DOHH2 (cell line): ENCODE measurements around the gene TIE1.

Experiments
- EZH2phosphoT487 ChIP-seq: fragments of 200-600 bp; sonication (generic); IDR thresholded peaks from 2 replicates; pipeline ENCODE4 v1.6.1; 2017; ENCODE audit warnings: borderline replicate concordance, mild to moderate bottlenecking, antibody characterized with exemption, low read length, moderate library complexity, mixed read lengths
- TF ChIP-seq, protein P1 (sequence below): fragments of 200-600 bp; sonication (generic); IDR thresholded peaks from one replicate; pipeline ENCODE4 v1.5.1; 2014; ENCODE audit warnings: antibody characterized with exemption, mild to moderate bottlenecking, low read depth, low read length; ENCODE audit not compliant: poor library complexity, severe bottlenecking

DNA sequence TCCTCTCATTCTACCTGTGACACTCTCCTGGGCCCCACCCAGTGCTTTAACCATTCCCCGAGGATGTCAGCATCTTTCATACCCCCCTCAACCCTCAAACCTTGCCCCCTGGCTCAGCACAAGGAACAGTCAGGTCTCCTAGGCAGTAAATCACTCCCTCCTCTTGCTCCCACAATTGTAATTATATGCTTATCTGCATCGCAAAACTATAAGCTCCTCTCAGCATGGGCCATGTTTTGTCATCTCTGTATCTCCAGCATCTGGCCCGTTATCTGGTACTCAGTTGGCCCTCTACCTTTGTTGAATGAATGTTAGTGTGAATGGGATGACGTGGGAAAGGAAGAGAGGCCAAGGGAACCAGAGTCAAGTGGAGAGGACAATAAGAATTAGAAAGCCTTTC is 69.8 kb downstream of the TIE1 start:
- TF ChIP-seq, protein P1, sequence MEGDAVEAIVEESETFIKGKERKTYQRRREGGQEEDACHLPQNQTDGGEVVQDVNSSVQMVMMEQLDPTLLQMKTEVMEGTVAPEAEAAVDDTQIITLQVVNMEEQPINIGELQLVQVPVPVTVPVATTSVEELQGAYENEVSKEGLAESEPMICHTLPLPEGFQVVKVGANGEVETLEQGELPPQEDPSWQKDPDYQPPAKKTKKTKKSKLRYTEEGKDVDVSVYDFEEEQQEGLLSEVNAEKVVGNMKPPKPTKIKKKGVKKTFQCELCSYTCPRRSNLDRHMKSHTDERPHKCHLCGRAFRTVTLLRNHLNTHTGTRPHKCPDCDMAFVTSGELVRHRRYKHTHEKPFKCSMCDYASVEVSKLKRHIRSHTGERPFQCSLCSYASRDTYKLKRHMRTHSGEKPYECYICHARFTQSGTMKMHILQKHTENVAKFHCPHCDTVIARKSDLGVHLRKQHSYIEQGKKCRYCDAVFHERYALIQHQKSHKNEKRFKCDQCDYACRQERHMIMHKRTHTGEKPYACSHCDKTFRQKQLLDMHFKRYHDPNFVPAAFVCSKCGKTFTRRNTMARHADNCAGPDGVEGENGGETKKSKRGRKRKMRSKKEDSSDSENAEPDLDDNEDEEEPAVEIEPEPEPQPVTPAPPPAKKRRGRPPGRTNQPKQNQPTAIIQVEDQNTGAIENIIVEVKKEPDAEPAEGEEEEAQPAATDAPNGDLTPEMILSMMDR, result no peak
- no peak for TF ChIP-seq EZH2phosphoT487
